Measurements from ENCODE around the gene RAP1B. TPM values are rescaled to one million over a fixed set of nuclear protein-coding genes. Genes with fewer than 3 reads are reported as not detected.
A peak's percentile ranks its signal among the peaks of the same experiment; 100 is the strongest.

RAP1B gene
- total and polyA plus RNA-seq, 2 of the 13 experiments (the other 11 are each of a cell fraction or from before 2014, with no cell fraction given): 71.1 to 92.7 TPM

DNA sequence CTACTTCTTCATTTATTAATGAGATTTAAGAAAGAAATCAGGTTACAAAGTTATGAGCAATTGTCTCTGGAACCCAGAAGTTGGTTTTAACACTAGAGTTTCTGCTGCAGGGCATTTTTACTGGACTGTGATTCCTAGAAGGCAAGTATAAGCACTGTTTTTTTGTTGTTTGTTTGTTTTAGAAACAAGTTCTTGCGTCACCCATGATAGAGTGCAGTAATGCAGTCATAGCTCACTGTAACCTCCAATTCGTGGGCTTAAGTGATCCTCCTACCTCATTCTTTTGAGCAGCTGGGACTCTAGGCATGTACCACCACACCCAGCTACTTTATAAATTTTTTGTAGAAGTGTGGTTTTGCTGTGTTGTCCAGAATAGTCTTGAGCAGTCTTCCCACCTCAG, 25.6 kb downstream of the RAP1B start:
- POLR2A ChIA-PET: no interaction called here
- peak; percentile 44; the same call in 1 of the 3 replicates for ATAC-seq
- Histone ChIP-seq H3K4me2 (ENCODE audit: low read depth, low read length) (no peak overlapping the region), H3K4me1 (ENCODE audit: insufficient read depth, low read length) (peaks cover 16% of the 10 kb centered on the region; the same call in 1 of the 2 replicates), H3K9me3 (ENCODE audit: low read length) (no peaks in the 10 kb centered on the region), H3K79me2 (ENCODE audit: insufficient read depth, low read length) (peaks cover 70% of the 10 kb centered on the region), H3K27ac (ENCODE audit: extremely low read length, insufficient read depth, low read length) (no peak overlapping the region), H3K4me3 (replicated peaks in 1 of 3; ENCODE audit: insufficient read depth in 1 of 3, low read depth in 2 of 3, low read length in 3 of 3) (no peak overlapping the region), H4K20me1 (ENCODE audit: insufficient read depth, low read length) (peaks cover 13% of the 10 kb centered on the region; the same call in 1 of the 2 replicates), H2AFZ (ENCODE audit: low read length) (no peak overlapping the region), H3K27me3 (ENCODE audit: control insufficient read depth in 1 of 2, insufficient read depth in 2 of 2, low read length in 2 of 2) (no peaks in the 10 kb centered on the region), H3K9ac (ENCODE audit: insufficient read depth, low read depth, low read length) (no peak overlapping the region), H3K36me3 (replicated peaks in 1 of 2; ENCODE audit: control insufficient read depth in 1 of 2, insufficient read depth in 2 of 2, low read length in 2 of 2) (0 out of 5 replicates have a peak, but pooled peaks cover 0 to 4% of the 10 kb centered on the region in 2 experiments)
- in situ Hi-C loops (cut with HindIII; ENCODE audit: extremely low pct_ligation_motif_present, low pct_unique_long_range_greater_than_20kb) (no loop called here), intact Hi-C loops (cut with micrococcal nuclease; ENCODE audit: unreplicated experiment) (no loop called here)
- WGBS (ENCODE audit: low lambda C conversion rate): 63% methylated on average over 2 of the region's 2 CpGs
- no peak for FAIRE-seq
- DNase-seq (ENCODE audit: low spot score): no peak
- BruUV-seq (replicated peaks): no TSS peak
- CTCF ChIA-PET (ENCODE audit: low intra/inter-chr PET ratio, low total read pairs): no interaction called here
- TF ChIP-seq CEBPG (CRISPR knock-in tag; IDR thresholded peaks at IDR 0.05) (peak; percentile 43; the same call in 1 of the 2 replicates), CEBPB (IDR thresholded peaks at IDR 0.05; ENCODE audit: borderline replicate concordance, low read depth, low read length) (peak; percentile 88), FOXJ3 (CRISPR knock-in tag; IDR thresholded peaks at IDR 0.05; ENCODE audit: borderline replicate concordance) (no peak), FOXP1 (IDR thresholded peaks at IDR 0.05) (no peak), FOXP1 (CRISPR knock-in tag; IDR thresholded peaks at IDR 0.05) (peak; percentile 68), FOXA1 (IDR thresholded peaks at IDR 0.05) (no peak), FOXA1 (CRISPR knock-in tag; IDR thresholded peaks at IDR 0.05) (no peak)
- TF ChIP-seq, protein P1, sequence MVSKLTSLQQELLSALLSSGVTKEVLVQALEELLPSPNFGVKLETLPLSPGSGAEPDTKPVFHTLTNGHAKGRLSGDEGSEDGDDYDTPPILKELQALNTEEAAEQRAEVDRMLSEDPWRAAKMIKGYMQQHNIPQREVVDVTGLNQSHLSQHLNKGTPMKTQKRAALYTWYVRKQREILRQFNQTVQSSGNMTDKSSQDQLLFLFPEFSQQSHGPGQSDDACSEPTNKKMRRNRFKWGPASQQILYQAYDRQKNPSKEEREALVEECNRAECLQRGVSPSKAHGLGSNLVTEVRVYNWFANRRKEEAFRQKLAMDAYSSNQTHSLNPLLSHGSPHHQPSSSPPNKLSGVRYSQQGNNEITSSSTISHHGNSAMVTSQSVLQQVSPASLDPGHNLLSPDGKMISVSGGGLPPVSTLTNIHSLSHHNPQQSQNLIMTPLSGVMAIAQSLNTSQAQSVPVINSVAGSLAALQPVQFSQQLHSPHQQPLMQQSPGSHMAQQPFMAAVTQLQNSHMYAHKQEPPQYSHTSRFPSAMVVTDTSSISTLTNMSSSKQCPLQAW (CRISPR knock-in tag; IDR thresholded peaks at IDR 0.05): no peak
- TF ChIP-seq, protein P2, sequence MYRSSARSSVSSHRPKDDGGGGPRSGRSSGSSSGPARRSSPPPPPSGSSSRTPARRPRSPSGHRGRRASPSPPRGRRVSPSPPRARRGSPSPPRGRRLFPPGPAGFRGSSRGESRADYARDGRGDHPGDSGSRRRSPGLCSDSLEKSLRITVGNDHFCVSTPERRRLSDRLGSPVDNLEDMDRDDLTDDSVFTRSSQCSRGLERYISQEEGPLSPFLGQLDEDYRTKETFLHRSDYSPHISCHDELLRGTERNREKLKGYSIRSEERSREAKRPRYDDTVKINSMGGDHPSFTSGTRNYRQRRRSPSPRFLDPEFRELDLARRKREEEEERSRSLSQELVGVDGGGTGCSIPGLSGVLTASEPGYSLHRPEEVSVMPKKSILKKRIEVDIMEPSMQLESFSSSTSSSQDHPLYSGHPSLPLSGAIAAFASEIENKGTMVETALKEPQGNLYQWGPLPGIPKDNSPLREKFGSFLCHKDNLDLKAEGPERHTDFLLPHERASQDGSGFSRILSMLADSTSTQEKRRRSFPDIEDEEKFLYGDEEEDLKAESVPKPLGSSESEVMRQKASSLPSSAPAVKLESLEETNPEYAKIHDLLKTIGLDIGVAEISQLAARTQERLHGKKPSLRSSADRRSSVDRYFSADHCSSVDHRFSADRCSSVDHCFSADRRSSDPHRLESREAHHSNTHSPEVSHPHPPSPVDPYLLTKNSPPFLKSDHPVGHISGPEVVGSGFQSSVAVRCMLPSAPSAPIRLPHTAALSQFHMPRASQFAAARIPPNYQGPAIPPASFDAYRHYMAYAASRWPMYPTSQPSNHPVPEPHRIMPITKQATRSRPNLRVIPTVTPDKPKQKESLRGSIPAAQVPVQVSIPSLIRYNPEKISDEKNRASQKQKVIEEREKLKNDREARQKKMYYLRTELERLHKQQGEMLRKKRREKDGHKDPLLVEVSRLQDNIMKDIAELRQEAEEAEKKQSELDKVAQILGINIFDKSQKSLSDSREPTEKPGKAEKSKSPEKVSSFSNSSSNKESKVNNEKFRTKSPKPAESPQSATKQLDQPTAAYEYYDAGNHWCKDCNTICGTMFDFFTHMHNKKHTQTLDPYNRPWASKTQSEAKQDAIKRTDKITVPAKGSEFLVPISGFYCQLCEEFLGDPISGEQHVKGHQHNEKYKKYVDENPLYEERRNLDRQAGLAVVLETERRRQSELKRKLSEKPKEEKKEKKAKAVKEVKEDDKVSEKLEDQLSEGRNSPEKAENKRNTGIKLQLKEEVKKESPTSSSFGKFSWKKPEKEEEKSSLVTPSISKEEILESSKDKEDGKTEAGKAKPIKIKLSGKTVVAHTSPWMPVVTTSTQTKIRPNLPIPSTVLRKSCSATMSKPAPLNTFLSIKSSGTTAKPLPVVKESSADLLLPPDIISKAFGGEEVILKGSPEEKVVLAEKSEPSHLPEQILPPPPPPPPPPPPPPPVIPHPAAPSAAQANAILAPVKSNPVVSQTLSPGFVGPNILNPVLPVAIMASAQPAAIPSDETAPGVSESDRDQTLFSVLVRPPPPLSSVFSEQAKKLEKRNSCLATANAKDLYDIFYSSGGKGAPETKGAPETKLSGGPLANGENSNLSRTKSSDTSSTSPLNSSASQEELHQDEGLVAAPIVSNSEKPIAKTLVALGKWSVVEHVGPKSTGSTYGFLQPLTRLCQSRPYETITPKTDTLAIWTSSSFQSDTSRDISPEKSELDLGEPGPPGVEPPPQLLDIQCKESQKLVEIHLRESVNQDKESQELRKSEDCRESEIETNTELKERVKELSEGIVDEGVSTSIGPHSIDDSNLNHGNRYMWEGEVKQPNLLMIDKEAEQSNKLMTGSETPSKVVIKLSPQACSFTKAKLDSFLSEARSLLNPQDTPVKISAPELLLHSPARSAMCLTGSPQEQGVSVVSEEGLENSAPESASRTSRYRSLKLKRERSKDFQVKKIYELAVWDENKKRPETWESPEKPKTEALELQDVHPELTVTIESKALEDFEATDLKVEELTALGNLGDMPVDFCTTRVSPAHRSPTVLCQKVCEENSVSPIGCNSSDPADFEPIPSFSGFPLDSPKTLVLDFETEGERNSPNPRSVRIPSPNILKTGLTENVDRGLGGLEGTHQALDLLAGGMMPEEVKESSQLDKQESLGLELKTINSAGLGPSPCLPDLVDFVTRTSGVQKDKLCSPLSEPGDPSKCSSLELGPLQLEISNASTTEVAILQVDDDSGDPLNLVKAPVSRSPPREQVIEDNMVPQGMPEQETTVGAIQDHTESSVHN (CRISPR knock-in tag; IDR thresholded peaks at IDR 0.05): no peak
- TF ChIP-seq, protein P3, sequence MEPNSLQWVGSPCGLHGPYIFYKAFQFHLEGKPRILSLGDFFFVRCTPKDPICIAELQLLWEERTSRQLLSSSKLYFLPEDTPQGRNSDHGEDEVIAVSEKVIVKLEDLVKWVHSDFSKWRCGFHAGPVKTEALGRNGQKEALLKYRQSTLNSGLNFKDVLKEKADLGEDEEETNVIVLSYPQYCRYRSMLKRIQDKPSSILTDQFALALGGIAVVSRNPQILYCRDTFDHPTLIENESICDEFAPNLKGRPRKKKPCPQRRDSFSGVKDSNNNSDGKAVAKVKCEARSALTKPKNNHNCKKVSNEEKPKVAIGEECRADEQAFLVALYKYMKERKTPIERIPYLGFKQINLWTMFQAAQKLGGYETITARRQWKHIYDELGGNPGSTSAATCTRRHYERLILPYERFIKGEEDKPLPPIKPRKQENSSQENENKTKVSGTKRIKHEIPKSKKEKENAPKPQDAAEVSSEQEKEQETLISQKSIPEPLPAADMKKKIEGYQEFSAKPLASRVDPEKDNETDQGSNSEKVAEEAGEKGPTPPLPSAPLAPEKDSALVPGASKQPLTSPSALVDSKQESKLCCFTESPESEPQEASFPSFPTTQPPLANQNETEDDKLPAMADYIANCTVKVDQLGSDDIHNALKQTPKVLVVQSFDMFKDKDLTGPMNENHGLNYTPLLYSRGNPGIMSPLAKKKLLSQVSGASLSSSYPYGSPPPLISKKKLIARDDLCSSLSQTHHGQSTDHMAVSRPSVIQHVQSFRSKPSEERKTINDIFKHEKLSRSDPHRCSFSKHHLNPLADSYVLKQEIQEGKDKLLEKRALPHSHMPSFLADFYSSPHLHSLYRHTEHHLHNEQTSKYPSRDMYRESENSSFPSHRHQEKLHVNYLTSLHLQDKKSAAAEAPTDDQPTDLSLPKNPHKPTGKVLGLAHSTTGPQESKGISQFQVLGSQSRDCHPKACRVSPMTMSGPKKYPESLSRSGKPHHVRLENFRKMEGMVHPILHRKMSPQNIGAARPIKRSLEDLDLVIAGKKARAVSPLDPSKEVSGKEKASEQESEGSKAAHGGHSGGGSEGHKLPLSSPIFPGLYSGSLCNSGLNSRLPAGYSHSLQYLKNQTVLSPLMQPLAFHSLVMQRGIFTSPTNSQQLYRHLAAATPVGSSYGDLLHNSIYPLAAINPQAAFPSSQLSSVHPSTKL (CRISPR knock-in tag; IDR thresholded peaks at IDR 0.05): peak; percentile 7; the same call in 1 of the 2 replicates
- TF ChIP-seq, protein P4, sequence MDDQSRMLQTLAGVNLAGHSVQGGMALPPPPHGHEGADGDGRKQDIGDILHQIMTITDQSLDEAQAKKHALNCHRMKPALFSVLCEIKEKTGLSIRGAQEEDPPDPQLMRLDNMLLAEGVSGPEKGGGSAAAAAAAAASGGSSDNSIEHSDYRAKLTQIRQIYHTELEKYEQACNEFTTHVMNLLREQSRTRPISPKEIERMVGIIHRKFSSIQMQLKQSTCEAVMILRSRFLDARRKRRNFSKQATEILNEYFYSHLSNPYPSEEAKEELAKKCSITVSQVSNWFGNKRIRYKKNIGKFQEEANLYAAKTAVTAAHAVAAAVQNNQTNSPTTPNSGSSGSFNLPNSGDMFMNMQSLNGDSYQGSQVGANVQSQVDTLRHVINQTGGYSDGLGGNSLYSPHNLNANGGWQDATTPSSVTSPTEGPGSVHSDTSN (CRISPR knock-in tag; IDR thresholded peaks at IDR 0.05; ENCODE audit: borderline replicate concordance): no peak

All from HepG2 (cell line).